BE2C (cell line): ENCODE data around the gene PLA2G4D.
"Not testable (repeated sequence)": the region's sequence is repeated elsewhere in the genome, so short reads cannot be mapped to it uniquely, and the experiment has no call there.

Experiments used
- DNase-seq: peaks from one replicate; pipeline ENCODE4 v3.0.0-alpha.2; 2020
- H3K27me3 ChIP-seq: fragments of 250-450 bp; sonication (Bioruptor Pico); 2 replicates; pipeline ENCODE4 v1.5.1; 2020; ENCODE audit warnings: mild to moderate bottlenecking
- H3K36me3 ChIP-seq: fragments of 250-450 bp; sonication (Bioruptor Pico); 2 replicates; pipeline ENCODE4 v1.5.1; 2020; ENCODE audit warnings: mild to moderate bottlenecking
- H3K4me1 ChIP-seq: fragments of 250-450 bp; sonication (Bioruptor Pico); 2 replicates; pipeline ENCODE4 v1.5.1; 2020
- H3K4me3 ChIP-seq: 2 replicates; pipeline ENCODE4 v1.5.1; 2011; ENCODE audit warnings: low read depth, low read length
- H3K9me3 ChIP-seq: fragments of 250-450 bp; sonication (Bioruptor Pico); 2 replicates; pipeline ENCODE4 v1.5.1; 2020
- CTCF ChIP-seq: IDR thresholded peaks from 2 replicates; pipeline ENCODE4 v1.5.1; 2012; ENCODE audit warnings: mild to moderate bottlenecking, low read depth, low read length

Gene PLA2G4D

GRCh38 chr15:42100021-42100800 is 5.8 kb upstream of the PLA2G4D start:
- Histone ChIP-seq H3K36me3 (no peaks in the 10 kb centered on the region), H3K27me3 (no peaks in the 10 kb centered on the region), H3K4me3 (no peak overlapping the region), H3K9me3 (no peaks in the 10 kb centered on the region), H3K4me1 (no peaks in the 10 kb centered on the region)
- DNase-seq: no peak
- no peak for TF ChIP-seq CTCF

DNA sequence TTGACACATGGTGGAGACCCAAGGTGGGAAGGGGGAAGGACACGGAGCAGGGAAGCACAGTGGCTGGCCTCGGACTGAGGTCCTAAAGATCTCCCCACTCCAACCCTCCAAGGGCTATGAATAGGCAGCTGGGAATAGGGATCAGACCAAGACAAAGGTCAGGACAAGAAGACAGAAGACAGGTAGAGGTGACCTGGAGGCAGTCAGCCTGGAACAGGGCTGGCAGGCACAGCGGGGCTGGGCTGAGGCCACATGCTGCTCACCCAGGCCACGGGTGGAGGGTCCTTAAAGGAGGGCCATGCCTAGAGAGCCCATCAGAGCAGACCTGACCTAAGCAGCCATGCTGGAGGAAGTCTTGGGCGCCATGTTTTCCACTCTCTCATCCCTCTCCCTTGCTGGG is 2.7 kb upstream of the PLA2G4D start:
- no peaks in the 10 kb centered on the region for H3K27me3 ChIP-seq
- TF ChIP-seq CTCF: no peak
- peaks cover 15% of the 10 kb centered on the region for H3K4me1 ChIP-seq
- H3K4me3 ChIP-seq: no peak overlapping the region
- no peaks in the 10 kb centered on the region for H3K36me3 ChIP-seq
- no peak for DNase-seq
- H3K9me3 ChIP-seq: no peaks in the 10 kb centered on the region

GRCh38 chr15:42093966-42094365 is 396 bp downstream of the PLA2G4D start:
- peaks cover 17% of the 10 kb centered on the region for H3K4me1 ChIP-seq
- no peaks in the 10 kb centered on the region for H3K9me3 ChIP-seq
- H3K27me3 ChIP-seq: no peaks in the 10 kb centered on the region
- no peaks in the 10 kb centered on the region for H3K36me3 ChIP-seq
- H3K4me3 ChIP-seq: no peak overlapping the region
- DNase-seq: no peak
- TF ChIP-seq CTCF: no peak

GRCh38 chr15:42092398-42093318 is 1.7 kb downstream of the PLA2G4D start:
- Histone ChIP-seq H3K27me3 (no peaks in the 10 kb centered on the region), H3K9me3 (no peaks in the 10 kb centered on the region), H3K36me3 (no peaks in the 10 kb centered on the region), H3K4me3 (no peak overlapping the region), H3K4me1 (peaks cover 17% of the 10 kb centered on the region)
- DNase-seq: no peak
- no peak for TF ChIP-seq CTCF

GRCh38 chr15:42091753-42092397 is 2.5 kb downstream of the PLA2G4D start:
- not testable (repeated sequence) for H3K36me3 ChIP-seq, H3K4me3 ChIP-seq, H3K27me3 ChIP-seq, H3K9me3 ChIP-seq
- DNase-seq: peak; percentile 44
- H3K4me1 ChIP-seq: peaks cover 17% of the 10 kb centered on the region

GRCh38 chr15:42090781-42091180 is 3.6 kb downstream of the PLA2G4D start:
- H3K4me3 ChIP-seq: no peak overlapping the region
- no peak for DNase-seq

More at GRCh38 chr15:42090781-42091180, 3.6 kb downstream of the PLA2G4D start:
- Histone ChIP-seq H3K4me1 (peaks cover 17% of the 10 kb centered on the region), H3K9me3 (no peaks in the 10 kb centered on the region), H3K27me3 (no peaks in the 10 kb centered on the region), H3K36me3 (no peaks in the 10 kb centered on the region)
- TF ChIP-seq CTCF: no peak
